Mucosa of gallbladder (tissue), 1 donor: ENCODE results near the gene PAH. TPM values are rescaled to one million over a fixed set of nuclear protein-coding genes. Genes with fewer than 3 reads are reported as not detected.

Experiments used
- DNase-seq: peaks from one replicate; pipeline ENCODE4 v3.0.0-alpha.2; 2020; ENCODE audit warnings: low spot score
- total RNA-seq: library from RNA; stranded (reverse); gene quantifications from one replicate; pipeline ENCODE4 v1.2.1, GENCODE V29; 2021
- donor health status: DM: no; HTN: no; CAD: no.

Gene PAH
- total RNA-seq: 958 TPM

- peak; percentile 83 for DNase-seq
Observed at GRCh38 chr12:102917026-102917787, at the start of gene PAH. PAH (minus strand) TSS chr12:102917244; CDS start chr12:102917130, 114 bp downstream.

- DNase-seq: no peak
Observed at GRCh38 chr12:102966200-102966863, 49.3 kb upstream of the PAH start.

- no peak for DNase-seq
Observed at GRCh38 chr12:102965281-102966155, 48.5 kb upstream of the PAH start.

GRCh38 chr12:102964872-102965271 is 47.8 kb upstream of the PAH start:
- DNase-seq: peak; percentile 75

- DNase-seq: no peak
Observed at GRCh38 chr12:102963796-102964195, 46.8 kb upstream of the PAH start.

- no peak for DNase-seq
Observed at GRCh38 chr12:102962986-102963385, 45.9 kb upstream of the PAH start.

GRCh38 chr12:102962532-102962931 is 45.5 kb upstream of the PAH start:
- no peak for DNase-seq

GRCh38 chr12:102961466-102961855 is 44.4 kb upstream of the PAH start:
- no peak for DNase-seq

- DNase-seq: no peak
Observed at GRCh38 chr12:102960766-102961465, 43.9 kb upstream of the PAH start.

- no peak for DNase-seq
Observed at GRCh38 chr12:102959391-102959790, 42.3 kb upstream of the PAH start.

GRCh38 chr12:102958830-102959176 is 41.8 kb upstream of the PAH start:
- DNase-seq: no peak

GRCh38 chr12:102958073-102958829 is 41.2 kb upstream of the PAH start:
- no peak for DNase-seq

GRCh38 chr12:102957339-102958050 is 40.5 kb upstream of the PAH start, which contains the start of gene ASCL1:
ASCL1 (plus strand) TSS chr12:102957674; CDS start chr12:102958245, 571 bp downstream.
- DNase-seq: no peak

- no peak for DNase-seq
Observed at GRCh38 chr12:102956738-102957327, 39.8 kb upstream of the PAH start.

GRCh38 chr12:102955926-102956737 is 39.1 kb upstream of the PAH start:
- DNase-seq: no peak

- DNase-seq: no peak
Observed at GRCh38 chr12:102954134-102954533, 37.1 kb upstream of the PAH start.

GRCh38 chr12:102953221-102953620 is 36.2 kb upstream of the PAH start:
- DNase-seq: no peak

GRCh38 chr12:102951841-102952240 is 34.8 kb upstream of the PAH start:
- DNase-seq: no peak
